Activated T-helper 17 cell treated with anti-CD3 and anti-CD28 coated beads, Interleukin-2, amount 50 U/mL, for 72 hours (primary cell): ENCODE data around the gene PSMD1. TPM values are rescaled to one million over a fixed set of nuclear protein-coding genes. Genes with fewer than 3 reads are reported as not detected.
"Not testable (repeated sequence)": the region's sequence is repeated elsewhere in the genome, so short reads cannot be mapped to it uniquely, and the experiment has no call there.

Experiments used
- ATAC-seq: fragments of 150-1000 bp; cut with Tn5 transposase; replicated peaks from 2 replicates; pipeline ENCODE4 v1.10.0; 2021; ENCODE audit warnings: mild to moderate bottlenecking, moderate library complexity
- H3K27ac Mint-ChIP-seq: one replicate; pipeline ENCODE4 v1.8.0; 2022; ENCODE audit warnings: mixed read lengths
- H3K27me3 Mint-ChIP-seq: one replicate; pipeline ENCODE4 v1.8.0; 2022; ENCODE audit warnings: mixed read lengths
- H3K36me3 Mint-ChIP-seq: one replicate; pipeline ENCODE4 v1.8.0; 2022; ENCODE audit warnings: low read depth, mild to moderate bottlenecking, mixed read lengths
- H3K4me1 Mint-ChIP-seq: one replicate; pipeline ENCODE4 v1.8.0; 2022; ENCODE audit warnings: mixed read lengths
- H3K4me3 Mint-ChIP-seq: one replicate; pipeline ENCODE4 v1.8.0; 2022; ENCODE audit warnings: mild to moderate bottlenecking, mixed read lengths
- H3K9me3 Mint-ChIP-seq: one replicate; pipeline ENCODE4 v1.8.0; 2022; ENCODE audit warnings: mixed read lengths
- total RNA-seq, 2 donors: library from RNA; stranded (reverse); gene quantifications; one replicate each; pipeline ENCODE4 v1.2.3, GENCODE V29; 2022

PSMD1 gene
- total RNA-seq, 2 donors from 2014 or later = 70.2 to 154 TPM

- H3K9me3 Mint-ChIP-seq = no peaks in the 10 kb centered on the region
- H3K4me3 Mint-ChIP-seq = no peak overlapping the region
- H3K27ac Mint-ChIP-seq = peak overlapping the region; percentile 20
- peaks cover 91% of the 10 kb centered on the region for H3K36me3 Mint-ChIP-seq
- no peaks in the 10 kb centered on the region for H3K27me3 Mint-ChIP-seq
- no peak for ATAC-seq
- H3K4me1 Mint-ChIP-seq = peaks cover 25% of the 10 kb centered on the region
These were observed 106.3 kb downstream of the PSMD1 start for GRCh38 chr2:231163011-231163410.

DNA sequence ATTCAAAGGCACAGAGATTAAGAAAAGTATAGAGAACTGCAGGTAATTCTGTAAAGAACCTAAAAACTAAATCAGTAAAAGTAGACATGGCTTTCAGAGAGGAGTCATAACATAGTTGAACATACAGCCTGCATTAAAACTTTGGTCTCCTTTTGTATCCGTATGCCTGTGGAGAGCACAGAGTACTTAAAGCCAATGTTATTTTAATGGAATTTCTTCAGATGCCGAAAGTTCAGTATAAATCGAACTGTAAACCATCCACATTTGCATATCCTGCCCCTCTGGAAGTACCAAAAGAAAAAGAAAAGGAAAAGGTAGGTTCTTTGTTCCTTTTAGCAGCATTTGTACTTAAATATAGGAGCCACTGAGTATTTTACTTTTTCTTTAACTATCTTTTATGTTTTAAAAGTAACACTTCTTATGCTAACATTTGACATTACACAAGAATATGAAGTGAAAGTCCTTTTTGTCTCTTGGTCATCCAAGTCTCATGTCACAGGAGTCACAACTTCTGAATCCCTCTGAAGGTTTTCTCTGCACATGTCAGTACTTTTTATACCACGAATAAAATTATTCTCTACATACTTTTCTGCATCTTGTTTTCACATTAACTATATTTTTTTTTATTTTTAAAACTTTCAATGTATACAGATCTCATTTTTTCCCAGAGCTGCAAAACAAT is 106.9 kb downstream of the PSMD1 start:
- peaks cover 29% of the 10 kb centered on the region for H3K4me1 Mint-ChIP-seq
- H3K27me3 Mint-ChIP-seq = no peaks in the 10 kb centered on the region
- peaks cover 91% of the 10 kb centered on the region for H3K36me3 Mint-ChIP-seq
- H3K9me3 Mint-ChIP-seq = no peaks in the 10 kb centered on the region
- H3K4me3 Mint-ChIP-seq = no peak overlapping the region
- H3K27ac Mint-ChIP-seq = peak overlapping the region; percentile 20
- ATAC-seq = no peak

DNA sequence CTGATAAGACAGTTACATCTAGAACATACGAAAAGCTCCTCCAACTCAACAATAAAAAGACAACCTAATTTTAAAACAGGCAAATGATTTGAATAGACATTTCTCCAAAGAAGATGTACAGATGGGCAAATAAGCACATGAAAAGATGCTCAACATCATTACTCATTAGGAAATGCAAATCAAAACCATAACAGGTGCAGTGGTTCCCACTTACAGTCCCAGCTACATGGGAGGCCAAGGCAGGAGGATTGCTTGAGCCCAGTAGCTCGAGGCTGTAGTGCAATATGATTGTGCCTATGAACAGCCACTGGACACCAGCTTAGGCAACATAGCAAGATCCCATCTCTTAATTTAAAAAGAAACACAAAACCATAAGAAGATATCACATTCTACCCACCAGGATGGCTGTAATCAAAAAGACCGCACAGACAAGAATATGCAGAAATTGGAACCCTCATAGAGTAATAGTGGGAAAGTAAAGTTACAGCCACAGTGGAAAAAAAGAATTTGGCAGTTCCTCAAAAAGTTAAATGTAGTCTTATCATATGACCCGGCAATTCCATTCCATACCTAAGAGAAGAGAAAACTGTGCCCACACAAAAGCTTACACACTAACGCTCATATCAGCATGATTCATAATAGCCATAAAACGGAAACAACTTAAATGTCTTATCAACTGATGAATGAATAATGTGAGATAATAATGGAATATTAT is 111.2 kb downstream of the PSMD1 start:
- H3K4me3 Mint-ChIP-seq = peak overlapping the region; percentile 8
- peak overlapping the region; percentile 71 for H3K27ac Mint-ChIP-seq
- H3K27me3 Mint-ChIP-seq = no peaks in the 10 kb centered on the region
- peak; percentile 82 for ATAC-seq
- H3K4me1 Mint-ChIP-seq = peaks cover 15% of the 10 kb centered on the region
- no peaks in the 10 kb centered on the region for H3K9me3 Mint-ChIP-seq
- peaks cover 96% of the 10 kb centered on the region for H3K36me3 Mint-ChIP-seq

DNA sequence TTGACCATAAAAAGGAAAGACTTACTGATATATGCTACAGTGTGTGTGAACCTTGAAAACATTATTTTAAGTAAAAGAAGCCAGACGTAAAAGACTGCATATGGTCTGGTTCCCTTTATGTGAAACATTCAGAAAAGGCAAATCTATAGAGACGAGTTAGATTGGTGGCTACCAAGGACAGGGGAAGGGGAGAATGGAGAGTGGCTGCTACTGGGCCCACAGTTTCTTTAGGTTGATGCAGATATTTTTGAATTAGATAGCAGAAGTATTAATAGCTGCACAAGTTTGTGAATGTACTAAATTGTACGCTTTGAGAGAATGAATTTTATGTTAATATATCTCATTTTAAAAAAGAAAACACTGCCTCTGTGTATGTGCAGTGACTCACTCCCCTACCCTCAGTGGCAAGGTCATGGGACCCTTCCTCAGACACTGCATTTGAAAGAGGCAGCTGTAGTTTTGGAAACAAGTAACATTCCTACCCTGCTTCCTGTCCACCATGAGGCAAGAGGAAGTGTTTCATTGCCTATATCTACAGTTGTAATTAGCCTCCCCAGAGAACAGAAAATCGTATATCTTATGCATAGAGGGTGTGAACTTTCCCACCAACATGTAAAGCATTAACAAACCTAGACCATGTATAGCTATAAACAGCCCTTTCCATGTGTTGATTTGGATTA is 111.9 kb downstream of the PSMD1 start:
- Mint-ChIP-seq H3K36me3 (peaks cover 96% of the 10 kb centered on the region), H3K9me3 (no peaks in the 10 kb centered on the region), H3K4me1 (peaks cover 15% of the 10 kb centered on the region), H3K27ac (peak overlapping the region; percentile 71), H3K27me3 (no peaks in the 10 kb centered on the region), H3K4me3 (no peak overlapping the region)
- no peak for ATAC-seq

DNA sequence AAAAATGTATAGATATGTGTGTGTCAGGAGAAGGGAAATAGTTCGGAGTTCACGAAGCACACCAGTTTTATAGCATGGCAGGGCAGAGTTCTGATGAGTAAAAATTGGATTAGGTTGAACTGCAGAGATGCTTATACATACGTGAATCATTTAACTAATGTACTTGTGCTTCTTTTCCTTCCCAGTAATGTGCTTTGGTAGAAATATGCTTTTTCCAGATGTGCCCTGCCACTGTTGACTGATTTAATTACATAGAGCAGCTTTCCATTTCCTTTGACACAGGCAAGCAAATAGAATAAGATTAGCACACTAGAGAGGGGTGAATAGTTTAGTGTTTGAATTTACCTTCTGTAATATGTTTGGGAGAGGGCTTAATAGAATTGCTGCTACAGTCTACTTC is 112.8 kb downstream of the PSMD1 start:
- H3K4me1 Mint-ChIP-seq = peaks cover 15% of the 10 kb centered on the region
- H3K4me3 Mint-ChIP-seq = no peak overlapping the region
- ATAC-seq = no peak
- H3K9me3 Mint-ChIP-seq = no peaks in the 10 kb centered on the region
- H3K27me3 Mint-ChIP-seq = no peaks in the 10 kb centered on the region
- peaks cover 98% of the 10 kb centered on the region for H3K36me3 Mint-ChIP-seq
- H3K27ac Mint-ChIP-seq = peak overlapping the region; percentile 71

DNA sequence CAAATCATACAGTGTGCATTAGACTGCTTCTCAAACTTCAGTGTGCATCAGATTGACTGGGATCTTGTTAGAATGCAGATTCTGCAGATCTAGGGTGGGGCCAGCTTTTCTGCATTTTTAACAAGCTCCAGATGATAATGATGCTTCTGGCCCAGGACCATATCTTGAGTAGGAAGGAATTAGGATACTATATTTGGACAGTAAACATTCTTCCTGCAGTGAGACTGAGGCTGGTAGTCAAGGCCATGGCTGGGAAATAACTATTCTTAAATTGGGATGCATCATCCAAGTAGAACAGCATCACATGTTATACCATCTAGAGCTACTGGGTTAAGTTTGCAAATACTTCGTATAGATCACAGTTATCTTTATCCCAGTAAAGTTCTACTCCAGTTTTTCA is 113.4 kb downstream of the PSMD1 start:
- ATAC-seq = no peak
- no peaks in the 10 kb centered on the region for H3K9me3 Mint-ChIP-seq
- no peaks in the 10 kb centered on the region for H3K27me3 Mint-ChIP-seq
- H3K4me3 Mint-ChIP-seq = no peak overlapping the region
- H3K27ac Mint-ChIP-seq = no peak overlapping the region
- peaks cover 98% of the 10 kb centered on the region for H3K36me3 Mint-ChIP-seq
- H3K4me1 Mint-ChIP-seq = peaks cover 15% of the 10 kb centered on the region

DNA sequence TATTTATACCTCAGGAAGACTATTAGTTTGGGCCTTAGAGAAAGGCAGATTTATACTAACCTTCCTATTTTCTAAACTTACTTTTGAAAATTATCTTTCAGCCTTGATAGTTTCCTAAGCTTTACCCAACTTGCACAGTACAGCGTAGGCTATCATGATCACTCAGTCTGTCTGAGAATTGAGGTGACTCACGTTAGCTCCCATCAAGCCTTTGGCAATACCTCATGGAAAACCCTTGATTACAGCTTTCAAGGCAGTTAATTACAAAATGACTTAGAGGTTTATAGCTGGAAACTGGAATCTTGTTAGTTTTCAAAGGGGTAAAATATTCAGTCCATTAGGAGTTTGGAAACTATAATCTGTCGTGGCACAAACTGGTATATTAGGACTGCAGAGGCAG is 115.4 kb downstream of the PSMD1 start:
- no peak for ATAC-seq
- H3K27ac Mint-ChIP-seq = no peak overlapping the region
- H3K27me3 Mint-ChIP-seq = no peaks in the 10 kb centered on the region
- H3K36me3 Mint-ChIP-seq = peaks cover 92% of the 10 kb centered on the region
- H3K4me3 Mint-ChIP-seq = no peak overlapping the region
- H3K9me3 Mint-ChIP-seq = no peaks in the 10 kb centered on the region
- H3K4me1 Mint-ChIP-seq = peaks cover 11% of the 10 kb centered on the region

DNA sequence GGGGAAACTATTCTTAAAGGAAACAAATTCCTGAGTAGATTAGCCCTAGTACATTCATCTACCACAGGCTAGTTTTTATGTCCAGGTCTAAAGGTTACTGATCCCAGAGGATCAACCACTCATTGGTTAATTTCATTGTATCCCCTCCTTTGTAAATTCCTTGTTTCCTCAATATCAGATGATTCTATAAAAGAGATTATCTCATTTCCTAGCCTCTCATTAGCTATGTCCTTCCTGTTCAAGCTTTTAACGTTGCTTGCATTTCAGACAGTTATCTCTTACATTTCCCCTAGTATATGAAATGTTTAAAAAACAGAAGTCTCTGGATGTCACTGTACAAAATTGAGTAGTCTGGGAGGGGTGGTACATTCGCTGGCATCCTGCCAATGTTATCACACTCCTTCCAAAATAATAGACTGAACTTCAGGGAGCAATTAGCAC is 117.6 kb downstream of the PSMD1 start:
- Mint-ChIP-seq H3K4me1 (no peaks in the 10 kb centered on the region), H3K9me3 (no peaks in the 10 kb centered on the region), H3K27me3 (no peaks in the 10 kb centered on the region), H3K36me3 (peaks cover 72% of the 10 kb centered on the region), H3K4me3 (no peak overlapping the region), H3K27ac (no peak overlapping the region)
- ATAC-seq = no peak

DNA sequence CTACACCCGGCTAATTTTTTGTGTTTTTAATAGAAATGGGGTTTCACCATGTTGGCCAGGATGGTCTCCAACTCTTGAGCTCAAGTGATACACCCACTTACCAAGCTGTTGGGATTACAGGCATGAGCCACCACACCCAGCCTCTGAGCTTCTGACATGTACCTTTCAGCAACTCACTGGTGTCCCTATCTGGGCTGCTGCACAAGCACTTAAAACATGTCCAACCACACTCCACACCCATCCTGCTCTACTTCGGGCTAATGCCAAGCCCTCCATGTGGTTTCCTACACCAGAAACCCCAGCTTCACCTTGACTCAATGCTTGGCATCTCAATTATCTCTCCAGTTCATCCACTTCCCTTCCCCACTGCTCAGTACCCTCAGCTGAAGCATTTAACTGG is 119.4 kb downstream of the PSMD1 start:
- H3K9me3 Mint-ChIP-seq = no peaks in the 10 kb centered on the region
- H3K27me3 Mint-ChIP-seq = no peaks in the 10 kb centered on the region
- no peak overlapping the region for H3K4me3 Mint-ChIP-seq
- H3K36me3 Mint-ChIP-seq = peaks cover 54% of the 10 kb centered on the region
- peaks cover 7% of the 10 kb centered on the region for H3K4me1 Mint-ChIP-seq
- ATAC-seq = no peak
- H3K27ac Mint-ChIP-seq = no peak overlapping the region

DNA sequence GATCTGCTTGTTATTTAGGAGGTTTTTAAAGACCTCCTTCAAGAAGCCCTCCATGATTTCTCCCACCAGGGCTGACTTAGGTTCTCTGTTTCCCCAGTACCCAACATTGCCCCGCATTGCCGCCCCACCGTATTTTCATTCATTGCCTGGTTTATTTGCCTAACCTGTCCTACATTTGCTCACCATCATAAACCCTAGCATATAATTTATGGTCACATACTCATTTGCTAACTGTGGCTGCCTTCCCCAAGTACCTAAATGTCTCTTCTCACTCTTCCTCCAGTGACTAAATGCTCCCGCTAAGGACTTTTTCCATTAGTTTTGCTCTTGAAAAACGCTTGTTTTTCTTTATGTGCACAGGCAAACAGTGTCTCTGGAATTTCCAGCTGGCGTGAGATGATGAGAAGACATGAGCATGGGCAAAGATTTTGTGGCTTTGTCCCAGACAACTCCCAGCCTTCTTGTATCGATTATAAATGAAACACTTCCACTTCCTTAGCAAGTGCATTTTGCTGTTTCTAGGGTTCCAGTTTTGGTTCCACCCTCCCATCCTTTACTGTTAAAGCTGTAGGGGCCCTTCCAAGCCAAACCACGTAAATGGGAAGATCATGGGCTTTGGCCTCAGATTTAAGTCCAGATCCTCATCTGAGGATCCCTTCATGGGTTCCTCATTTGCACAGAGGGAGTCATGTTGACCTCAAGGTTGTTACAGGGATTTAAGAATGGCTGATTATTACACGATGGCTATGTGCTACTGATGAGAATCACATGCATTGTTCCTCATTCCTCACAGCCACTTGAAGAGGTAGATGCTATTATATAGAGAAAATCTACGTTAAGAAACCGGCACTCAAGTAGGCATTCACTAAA is 120.7 kb downstream of the PSMD1 start:
- Mint-ChIP-seq H3K27ac (no peak overlapping the region), H3K4me3 (no peak overlapping the region), H3K36me3 (peaks cover 41% of the 10 kb centered on the region), H3K9me3 (no peaks in the 10 kb centered on the region), H3K4me1 (peaks cover 7% of the 10 kb centered on the region), H3K27me3 (no peaks in the 10 kb centered on the region)
- peak; percentile 35 for ATAC-seq

- H3K36me3 Mint-ChIP-seq = peaks cover 27% of the 10 kb centered on the region
- H3K27me3 Mint-ChIP-seq, H3K9me3 Mint-ChIP-seq, H3K27ac Mint-ChIP-seq, H3K4me3 Mint-ChIP-seq, ATAC-seq, H3K4me1 Mint-ChIP-seq: not testable (repeated sequence)
These were observed 122.1 kb downstream of the PSMD1 start for GRCh38 chr2:231178805-231179204.

- ATAC-seq = no peak
- no peaks in the 10 kb centered on the region for H3K36me3 Mint-ChIP-seq
- no peaks in the 10 kb centered on the region for H3K9me3 Mint-ChIP-seq
- H3K4me3 Mint-ChIP-seq = no peak overlapping the region
- H3K27me3 Mint-ChIP-seq = no peaks in the 10 kb centered on the region
- H3K27ac Mint-ChIP-seq = no peak overlapping the region
- H3K4me1 Mint-ChIP-seq = peaks cover 7% of the 10 kb centered on the region
These were observed 125.3 kb downstream of the PSMD1 start for GRCh38 chr2:231181860-231182512.

- Mint-ChIP-seq H3K27me3 (no peaks in the 10 kb centered on the region), H3K4me3 (no peak overlapping the region), H3K27ac (no peak overlapping the region), H3K4me1 (peaks cover 7% of the 10 kb centered on the region), H3K36me3 (no peaks in the 10 kb centered on the region), H3K9me3 (no peaks in the 10 kb centered on the region)
- no peak for ATAC-seq
These were observed 125.8 kb downstream of the PSMD1 start for GRCh38 chr2:231182513-231182899.

DNA sequence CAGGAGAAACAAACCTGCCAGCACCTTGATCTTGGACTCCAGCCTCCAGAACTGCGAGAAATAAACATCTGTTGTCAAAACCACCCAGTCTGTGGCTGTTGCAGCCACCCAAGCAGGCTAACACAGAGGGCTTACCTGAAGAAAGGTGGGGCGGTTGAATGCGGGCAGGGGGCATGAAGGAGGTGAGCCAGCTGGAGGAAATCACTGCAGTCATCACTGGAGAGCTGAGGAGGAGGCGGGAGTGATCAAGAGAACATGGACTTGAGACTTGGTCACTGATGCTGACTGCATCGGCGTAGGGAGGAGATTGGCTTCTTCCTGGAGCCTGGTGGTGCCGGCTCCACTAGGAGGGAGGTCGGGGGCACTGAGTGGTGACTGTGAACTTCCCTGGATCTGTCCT is 127.2 kb downstream of the PSMD1 start:
- no peak overlapping the region for H3K4me3 Mint-ChIP-seq
- peaks cover 7% of the 10 kb centered on the region for H3K4me1 Mint-ChIP-seq
- ATAC-seq = no peak
- no peaks in the 10 kb centered on the region for H3K36me3 Mint-ChIP-seq
- H3K9me3 Mint-ChIP-seq = no peaks in the 10 kb centered on the region
- H3K27ac Mint-ChIP-seq = no peak overlapping the region
- peaks cover 5% of the 10 kb centered on the region for H3K27me3 Mint-ChIP-seq
